Cardiac muscle cell (in vitro differentiated cells and primary cell): ENCODE results near the gene TNFAIP8L3. TPM values are rescaled to one million over a fixed set of nuclear protein-coding genes. Genes with fewer than 3 reads are reported as not detected.

ENCODE experiments used
- DNase-seq, 2 donors: peaks; one replicate each; pipeline versions ENCODE4 v3.0.0 to v3.0.0-alpha.2; 2010 to 2017; ENCODE audit warnings: low read depth in 1 of 2, low spot score in 1 of 2
- H3K27ac ChIP-seq: fragments of 200-600 bp; sonication (generic); 2 replicates; pipeline ENCODE4 v1.5.1; 2016
- H3K27me3 ChIP-seq: fragments of 200-600 bp; sonication (generic); 2 replicates; pipeline ENCODE4 v1.6.0; 2016; ENCODE audit warnings: control low read depth
- H3K36me3 ChIP-seq: fragments of 200-600 bp; sonication (generic); 2 replicates; pipeline ENCODE4 v1.5.1; 2016; ENCODE audit warnings: control low read depth
- H3K4me1 ChIP-seq: fragments of 200-600 bp; sonication (generic); 2 replicates; pipeline ENCODE4 v1.8.1; 2017; ENCODE audit warnings: low read depth, mild to moderate bottlenecking, mixed run types
- H3K4me3 ChIP-seq: fragments of 200-600 bp; sonication (generic); 2 replicates; pipeline ENCODE4 v1.5.1; 2016; ENCODE audit warnings: mild to moderate bottlenecking
- H3K9me3 ChIP-seq: fragments of 200-600 bp; sonication (generic); 2 replicates; pipeline ENCODE4 v1.5.1; 2017; ENCODE audit warnings: low read depth, mild to moderate bottlenecking, control low read depth
- polyA plus RNA-seq: library from polyadenylated mRNA; unstranded; fragments of >200 nt; fragmentation: Nextera tagmentation; extraction: Ambion mirVana; gene quantifications from 2 replicates; pipeline ENCODE4 v1.2.1, GENCODE V29; 2016
- total RNA-seq: library from RNA; depleted of rRNA; stranded (reverse); fragments of >200 nt; gene quantifications from 2 replicates; pipeline ENCODE4 v1.2.3, GENCODE V29; 2016
- TF ChIP-seq, protein P1 (sequence below): IDR thresholded peaks from 2 replicates; pipeline ENCODE4 v1.5.1; 2012; ENCODE audit warnings: low read depth, mild to moderate bottlenecking, low read length

Gene TNFAIP8L3
- total and polyA plus RNA-seq, 2 experiments from 2014 or later, result not detected

DNA sequence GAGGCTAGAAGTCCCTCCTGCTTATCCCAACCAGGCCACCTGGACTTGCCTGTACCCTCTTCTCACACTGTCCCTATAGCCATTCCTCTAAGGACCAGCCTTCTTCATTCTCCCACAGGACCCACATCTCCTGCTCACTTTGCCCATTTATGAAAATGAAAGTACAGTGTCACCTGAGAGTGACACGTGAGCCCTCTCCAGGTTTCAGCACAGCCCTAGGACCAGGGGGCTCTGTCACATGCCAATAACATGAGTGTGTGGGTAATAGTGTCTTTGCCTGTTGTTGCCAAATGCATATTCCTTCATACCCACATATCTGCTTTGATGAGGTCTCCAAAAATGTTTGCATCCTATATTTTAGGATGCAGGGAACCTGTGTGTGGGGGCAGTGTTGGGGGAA lies 42.3 kb upstream of the TNFAIP8L3 start:
- H3K9me3 ChIP-seq, result no peaks in the 10 kb centered on the region

DNA sequence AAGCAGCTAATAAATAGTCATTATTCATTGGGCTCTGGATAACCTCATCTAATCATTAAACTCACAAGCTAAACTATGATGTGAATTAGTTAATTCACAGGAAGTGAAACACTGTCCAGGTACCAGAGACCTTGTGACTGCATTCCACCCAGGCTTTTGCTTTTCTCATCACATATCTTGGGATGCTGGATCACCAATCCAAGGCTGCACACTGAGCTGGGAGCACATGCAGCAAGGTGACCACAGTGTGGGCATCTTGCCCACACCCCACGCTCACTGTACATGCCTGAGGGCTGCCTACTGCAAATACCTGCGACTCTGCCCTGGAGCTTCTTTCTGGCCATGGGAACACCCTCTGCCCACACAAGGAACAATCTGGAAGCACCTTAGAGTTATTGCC lies 40.6 kb upstream of the TNFAIP8L3 start:
- Histone ChIP-seq H3K9me3 (no peaks in the 10 kb centered on the region), H3K27ac (no peak overlapping the region), H3K27me3 (no peaks in the 10 kb centered on the region), H3K36me3 (no peaks in the 10 kb centered on the region), H3K4me3 (no peak overlapping the region), H3K4me1 (no peaks in the 10 kb centered on the region)
- DNase-seq, result no peak
- TF ChIP-seq, protein P1, sequence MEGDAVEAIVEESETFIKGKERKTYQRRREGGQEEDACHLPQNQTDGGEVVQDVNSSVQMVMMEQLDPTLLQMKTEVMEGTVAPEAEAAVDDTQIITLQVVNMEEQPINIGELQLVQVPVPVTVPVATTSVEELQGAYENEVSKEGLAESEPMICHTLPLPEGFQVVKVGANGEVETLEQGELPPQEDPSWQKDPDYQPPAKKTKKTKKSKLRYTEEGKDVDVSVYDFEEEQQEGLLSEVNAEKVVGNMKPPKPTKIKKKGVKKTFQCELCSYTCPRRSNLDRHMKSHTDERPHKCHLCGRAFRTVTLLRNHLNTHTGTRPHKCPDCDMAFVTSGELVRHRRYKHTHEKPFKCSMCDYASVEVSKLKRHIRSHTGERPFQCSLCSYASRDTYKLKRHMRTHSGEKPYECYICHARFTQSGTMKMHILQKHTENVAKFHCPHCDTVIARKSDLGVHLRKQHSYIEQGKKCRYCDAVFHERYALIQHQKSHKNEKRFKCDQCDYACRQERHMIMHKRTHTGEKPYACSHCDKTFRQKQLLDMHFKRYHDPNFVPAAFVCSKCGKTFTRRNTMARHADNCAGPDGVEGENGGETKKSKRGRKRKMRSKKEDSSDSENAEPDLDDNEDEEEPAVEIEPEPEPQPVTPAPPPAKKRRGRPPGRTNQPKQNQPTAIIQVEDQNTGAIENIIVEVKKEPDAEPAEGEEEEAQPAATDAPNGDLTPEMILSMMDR, result no peak

More for the DNA sequence above, 42.3 kb upstream of the TNFAIP8L3 start:
- no peak for DNase-seq
- Histone ChIP-seq H3K4me3 (no peak overlapping the region), H3K27me3 (no peaks in the 10 kb centered on the region), H3K4me1 (no peaks in the 10 kb centered on the region), H3K27ac (no peak overlapping the region), H3K36me3 (no peaks in the 10 kb centered on the region)
- TF ChIP-seq, protein P1, result no peak

DNA sequence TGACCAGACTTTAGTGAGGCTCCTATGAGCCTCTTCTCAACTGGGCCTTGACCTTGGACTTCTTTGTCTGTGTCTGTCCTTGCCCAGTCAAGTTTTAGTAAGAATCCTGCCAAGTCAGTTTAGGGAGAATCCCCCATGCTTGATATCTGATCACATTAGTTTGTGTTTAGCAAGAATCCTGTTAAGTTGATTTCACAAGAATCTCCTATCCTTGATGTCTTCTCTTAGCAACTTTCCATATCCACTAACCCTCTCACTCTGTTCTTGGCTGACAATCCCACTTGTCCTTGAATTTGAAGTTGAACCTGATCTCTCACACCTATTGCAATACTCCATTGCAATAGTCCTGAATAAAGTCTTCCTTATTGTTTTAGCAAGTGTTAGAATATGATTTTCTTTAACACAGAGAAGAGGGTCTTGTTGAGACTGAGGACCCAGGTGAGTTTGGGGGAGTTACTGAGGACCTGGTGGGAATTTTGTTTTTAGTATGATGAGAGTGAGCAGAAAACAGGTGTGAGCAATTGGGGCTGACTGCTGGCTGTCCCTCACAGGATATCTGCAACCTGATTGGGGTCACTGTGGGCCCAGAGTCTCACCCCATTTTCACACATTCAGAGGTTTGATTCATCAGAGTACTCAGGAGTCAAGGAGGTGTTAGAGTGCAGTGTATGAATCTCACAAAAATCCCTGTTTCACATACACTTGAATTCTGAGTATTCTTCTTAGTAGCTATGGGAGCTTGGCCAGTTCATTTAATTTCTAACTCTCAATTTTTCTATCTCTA lies 39.9 kb upstream of the TNFAIP8L3 start:
- TF ChIP-seq, protein P1, result no peak
- Histone ChIP-seq H3K27me3 (no peaks in the 10 kb centered on the region), H3K36me3 (no peaks in the 10 kb centered on the region), H3K9me3 (no peaks in the 10 kb centered on the region), H3K4me3 (no peak overlapping the region), H3K4me1 (no peaks in the 10 kb centered on the region), H3K27ac (no peak overlapping the region)
- DNase-seq, result peak in 1 of 2 donors; percentile 20

DNA sequence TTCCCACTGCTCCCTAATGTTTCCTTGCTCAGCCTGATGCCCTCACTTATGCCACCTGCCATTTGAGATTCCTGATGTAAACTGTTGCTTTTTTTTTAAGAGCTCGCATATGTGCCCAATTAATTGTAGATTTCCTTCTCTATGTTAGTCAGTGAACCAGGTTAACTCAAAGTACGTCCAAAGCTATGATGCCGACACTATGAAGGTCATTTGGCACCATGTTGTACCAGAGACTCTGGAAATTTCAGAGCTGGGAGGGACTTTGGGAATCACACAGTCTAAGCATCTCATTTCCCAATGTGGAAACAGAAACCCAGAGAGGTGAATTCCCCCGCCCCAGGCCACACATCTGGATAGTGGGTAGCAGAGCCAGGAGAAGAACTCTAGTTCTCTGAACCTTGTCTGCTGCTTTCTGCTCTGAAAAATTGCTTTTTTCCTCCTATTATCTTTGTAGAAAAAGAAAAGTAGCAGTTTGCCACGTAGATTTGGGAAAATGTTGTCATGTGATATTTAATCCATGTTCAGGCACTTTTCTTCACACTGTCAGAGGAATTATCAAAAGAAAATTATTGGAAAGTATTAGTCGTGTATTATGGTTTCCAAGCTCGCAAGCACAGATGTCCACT lies 38.5 kb upstream of the TNFAIP8L3 start:
- H3K4me3 ChIP-seq, result no peak overlapping the region
- TF ChIP-seq, protein P1, result no peak
- H3K4me1 ChIP-seq, result no peaks in the 10 kb centered on the region
- H3K27me3 ChIP-seq, result no peaks in the 10 kb centered on the region
- no peak for DNase-seq
- H3K36me3 ChIP-seq, result no peaks in the 10 kb centered on the region
- no peaks in the 10 kb centered on the region for H3K9me3 ChIP-seq
- H3K27ac ChIP-seq, result no peak overlapping the region

DNA sequence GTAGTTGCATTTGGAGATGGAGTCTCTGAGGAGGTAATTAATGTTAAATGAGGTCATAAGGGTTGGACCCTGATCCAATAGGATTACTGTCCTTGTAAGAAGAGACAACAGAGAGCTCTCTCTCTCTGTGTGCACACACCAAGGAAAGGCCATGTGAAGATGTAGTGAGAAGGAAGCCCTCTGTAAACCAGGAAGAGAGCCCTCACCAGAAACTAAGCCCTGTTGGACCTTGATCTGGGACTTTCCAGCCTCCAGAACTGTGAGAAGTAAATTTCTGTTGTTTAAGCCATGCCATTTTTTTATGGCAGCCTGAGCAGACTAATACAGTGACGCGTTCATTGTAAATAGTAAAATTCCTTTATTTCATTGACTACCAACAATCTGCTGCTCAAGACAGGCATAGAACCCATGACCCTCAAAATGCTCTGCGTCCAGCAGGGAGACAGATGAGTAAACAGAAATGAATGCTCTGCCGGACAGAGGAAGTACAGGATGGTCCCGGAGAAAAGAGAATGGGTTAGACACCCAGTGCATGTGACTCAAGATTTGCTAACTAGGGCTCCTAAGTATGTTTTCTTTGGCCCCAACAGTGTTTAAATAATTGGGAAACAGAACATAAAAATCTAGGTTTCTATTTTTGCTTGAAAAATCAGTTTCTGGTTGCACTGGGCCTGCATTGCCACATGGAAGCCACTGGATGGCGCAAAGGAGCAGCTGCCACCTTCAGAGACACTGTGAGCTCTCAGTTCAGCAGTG lies 37.9 kb upstream of the TNFAIP8L3 start:
- no peaks in the 10 kb centered on the region for H3K27me3 ChIP-seq
- H3K4me1 ChIP-seq, result no peaks in the 10 kb centered on the region
- H3K27ac ChIP-seq, result no peak overlapping the region
- DNase-seq, result peak; percentile 50 to 95
- H3K4me3 ChIP-seq, result no peak overlapping the region
- TF ChIP-seq, protein P1, result peak; percentile 100
- H3K9me3 ChIP-seq, result no peaks in the 10 kb centered on the region
- H3K36me3 ChIP-seq, result no peaks in the 10 kb centered on the region
